Measurements from ENCODE around the gene SLC26A3. TPM values are rescaled to one million over a fixed set of nuclear protein-coding genes. Genes with fewer than 3 reads are reported as not detected.

The SLC26A3 gene
- total and polyA plus RNA-seq, 10 of the 15 experiments (the other 5 are each of a cell fraction or from before 2014, with no cell fraction given) = 0.46 TPM; not detected in 9

DNA sequence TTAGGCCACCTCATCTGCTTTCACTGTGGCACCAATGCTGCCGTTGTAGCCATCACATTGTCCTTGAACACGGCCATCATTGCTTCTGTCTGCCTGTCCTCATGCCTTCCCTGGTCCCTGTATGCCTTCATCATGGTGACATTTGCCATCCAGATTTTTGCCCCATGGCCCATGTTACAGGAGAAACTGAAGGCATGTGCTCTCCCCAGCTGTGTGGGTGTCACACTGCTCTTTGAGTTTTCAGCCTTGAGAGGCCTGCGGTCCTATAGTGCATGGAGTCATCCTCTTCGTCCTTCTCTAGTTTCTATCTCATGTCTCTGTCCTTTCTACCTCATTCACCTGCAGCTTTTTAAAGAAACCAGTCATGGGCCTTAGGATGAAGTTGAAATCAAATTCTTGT lies 6.2 kb upstream of the SLC26A3 start:
- 65% methylated on average over 4 of the region's 4 CpGs for WGBS (ENCODE audit: insufficient coverage, insufficient replicate concordance, low lambda C conversion rate, missing lambda C conversion rate)
- no peak for TF ChIP-seq NR2C1 (IDR thresholded peaks at IDR 0.05)
- TF ChIP-seq, protein P1, sequence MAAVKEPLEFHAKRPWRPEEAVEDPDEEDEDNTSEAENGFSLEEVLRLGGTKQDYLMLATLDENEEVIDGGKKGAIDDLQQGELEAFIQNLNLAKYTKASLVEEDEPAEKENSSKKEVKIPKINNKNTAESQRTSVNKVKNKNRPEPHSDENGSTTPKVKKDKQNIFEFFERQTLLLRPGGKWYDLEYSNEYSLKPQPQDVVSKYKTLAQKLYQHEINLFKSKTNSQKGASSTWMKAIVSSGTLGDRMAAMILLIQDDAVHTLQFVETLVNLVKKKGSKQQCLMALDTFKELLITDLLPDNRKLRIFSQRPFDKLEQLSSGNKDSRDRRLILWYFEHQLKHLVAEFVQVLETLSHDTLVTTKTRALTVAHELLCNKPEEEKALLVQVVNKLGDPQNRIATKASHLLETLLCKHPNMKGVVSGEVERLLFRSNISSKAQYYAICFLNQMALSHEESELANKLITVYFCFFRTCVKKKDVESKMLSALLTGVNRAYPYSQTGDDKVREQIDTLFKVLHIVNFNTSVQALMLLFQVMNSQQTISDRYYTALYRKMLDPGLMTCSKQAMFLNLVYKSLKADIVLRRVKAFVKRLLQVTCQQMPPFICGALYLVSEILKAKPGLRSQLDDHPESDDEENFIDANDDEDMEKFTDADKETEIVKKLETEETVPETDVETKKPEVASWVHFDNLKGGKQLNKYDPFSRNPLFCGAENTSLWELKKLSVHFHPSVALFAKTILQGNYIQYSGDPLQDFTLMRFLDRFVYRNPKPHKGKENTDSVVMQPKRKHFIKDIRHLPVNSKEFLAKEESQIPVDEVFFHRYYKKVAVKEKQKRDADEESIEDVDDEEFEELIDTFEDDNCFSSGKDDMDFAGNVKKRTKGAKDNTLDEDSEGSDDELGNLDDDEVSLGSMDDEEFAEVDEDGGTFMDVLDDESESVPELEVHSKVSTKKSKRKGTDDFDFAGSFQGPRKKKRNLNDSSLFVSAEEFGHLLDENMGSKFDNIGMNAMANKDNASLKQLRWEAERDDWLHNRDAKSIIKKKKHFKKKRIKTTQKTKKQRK (IDR thresholded peaks at IDR 0.05; ENCODE audit: low read depth, low read length) = no peak
- no peak for TF ChIP-seq JUND (IDR thresholded peaks at IDR 0.05; ENCODE audit: low read depth, low read length)
- TF ChIP-seq WRNIP1 (IDR thresholded peaks at IDR 0.05; ENCODE audit: borderline replicate concordance, low read depth, low read length) = no peak
- no peak for TF ChIP-seq NFYA (IDR thresholded peaks at IDR 0.05; ENCODE audit: borderline replicate concordance, low read depth, low read length)
- TF ChIP-seq, protein P2, sequence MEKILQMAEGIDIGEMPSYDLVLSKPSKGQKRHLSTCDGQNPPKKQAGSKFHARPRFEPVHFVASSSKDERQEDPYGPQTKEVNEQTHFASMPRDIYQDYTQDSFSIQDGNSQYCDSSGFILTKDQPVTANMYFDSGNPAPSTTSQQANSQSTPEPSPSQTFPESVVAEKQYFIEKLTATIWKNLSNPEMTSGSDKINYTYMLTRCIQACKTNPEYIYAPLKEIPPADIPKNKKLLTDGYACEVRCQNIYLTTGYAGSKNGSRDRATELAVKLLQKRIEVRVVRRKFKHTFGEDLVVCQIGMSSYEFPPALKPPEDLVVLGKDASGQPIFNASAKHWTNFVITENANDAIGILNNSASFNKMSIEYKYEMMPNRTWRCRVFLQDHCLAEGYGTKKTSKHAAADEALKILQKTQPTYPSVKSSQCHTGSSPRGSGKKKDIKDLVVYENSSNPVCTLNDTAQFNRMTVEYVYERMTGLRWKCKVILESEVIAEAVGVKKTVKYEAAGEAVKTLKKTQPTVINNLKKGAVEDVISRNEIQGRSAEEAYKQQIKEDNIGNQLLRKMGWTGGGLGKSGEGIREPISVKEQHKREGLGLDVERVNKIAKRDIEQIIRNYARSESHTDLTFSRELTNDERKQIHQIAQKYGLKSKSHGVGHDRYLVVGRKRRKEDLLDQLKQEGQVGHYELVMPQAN (conservative IDR thresholded peaks at IDR 0.05) = no peak
- TF ChIP-seq, protein P3, sequence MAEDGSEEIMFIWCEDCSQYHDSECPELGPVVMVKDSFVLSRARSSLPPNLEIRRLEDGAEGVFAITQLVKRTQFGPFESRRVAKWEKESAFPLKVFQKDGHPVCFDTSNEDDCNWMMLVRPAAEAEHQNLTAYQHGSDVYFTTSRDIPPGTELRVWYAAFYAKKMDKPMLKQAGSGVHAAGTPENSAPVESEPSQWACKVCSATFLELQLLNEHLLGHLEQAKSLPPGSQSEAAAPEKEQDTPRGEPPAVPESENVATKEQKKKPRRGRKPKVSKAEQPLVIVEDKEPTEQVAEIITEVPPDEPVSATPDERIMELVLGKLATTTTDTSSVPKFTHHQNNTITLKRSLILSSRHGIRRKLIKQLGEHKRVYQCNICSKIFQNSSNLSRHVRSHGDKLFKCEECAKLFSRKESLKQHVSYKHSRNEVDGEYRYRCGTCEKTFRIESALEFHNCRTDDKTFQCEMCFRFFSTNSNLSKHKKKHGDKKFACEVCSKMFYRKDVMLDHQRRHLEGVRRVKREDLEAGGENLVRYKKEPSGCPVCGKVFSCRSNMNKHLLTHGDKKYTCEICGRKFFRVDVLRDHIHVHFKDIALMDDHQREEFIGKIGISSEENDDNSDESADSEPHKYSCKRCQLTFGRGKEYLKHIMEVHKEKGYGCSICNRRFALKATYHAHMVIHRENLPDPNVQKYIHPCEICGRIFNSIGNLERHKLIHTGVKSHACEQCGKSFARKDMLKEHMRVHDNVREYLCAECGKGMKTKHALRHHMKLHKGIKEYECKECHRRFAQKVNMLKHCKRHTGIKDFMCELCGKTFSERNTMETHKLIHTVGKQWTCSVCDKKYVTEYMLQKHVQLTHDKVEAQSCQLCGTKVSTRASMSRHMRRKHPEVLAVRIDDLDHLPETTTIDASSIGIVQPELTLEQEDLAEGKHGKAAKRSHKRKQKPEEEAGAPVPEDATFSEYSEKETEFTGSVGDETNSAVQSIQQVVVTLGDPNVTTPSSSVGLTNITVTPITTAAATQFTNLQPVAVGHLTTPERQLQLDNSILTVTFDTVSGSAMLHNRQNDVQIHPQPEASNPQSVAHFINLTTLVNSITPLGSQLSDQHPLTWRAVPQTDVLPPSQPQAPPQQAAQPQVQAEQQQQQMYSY (CRISPR knock-in tag; IDR thresholded peaks at IDR 0.05) = no peak
- TF ChIP-seq, protein P4, sequence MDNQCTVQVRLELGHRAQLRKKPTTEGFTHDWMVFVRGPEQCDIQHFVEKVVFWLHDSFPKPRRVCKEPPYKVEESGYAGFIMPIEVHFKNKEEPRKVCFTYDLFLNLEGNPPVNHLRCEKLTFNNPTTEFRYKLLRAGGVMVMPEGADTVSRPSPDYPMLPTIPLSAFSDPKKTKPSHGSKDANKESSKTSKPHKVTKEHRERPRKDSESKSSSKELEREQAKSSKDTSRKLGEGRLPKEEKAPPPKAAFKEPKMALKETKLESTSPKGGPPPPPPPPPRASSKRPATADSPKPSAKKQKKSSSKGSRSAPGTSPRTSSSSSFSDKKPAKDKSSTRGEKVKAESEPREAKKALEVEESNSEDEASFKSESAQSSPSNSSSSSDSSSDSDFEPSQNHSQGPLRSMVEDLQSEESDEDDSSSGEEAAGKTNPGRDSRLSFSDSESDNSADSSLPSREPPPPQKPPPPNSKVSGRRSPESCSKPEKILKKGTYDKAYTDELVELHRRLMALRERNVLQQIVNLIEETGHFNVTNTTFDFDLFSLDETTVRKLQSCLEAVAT (IDR thresholded peaks at IDR 0.05) = no peak

More for the DNA sequence above, 6.2 kb upstream of the SLC26A3 start:
- RAD21 ChIA-PET (ENCODE audit: unreplicated experiment) = no interaction called here
- in situ Hi-C loops (cut with MboI) (no loop called here), intact Hi-C loops (cut with micrococcal nuclease; ENCODE audit: unreplicated experiment) (no loop called here)
- Histone ChIP-seq H3K36me3 (ENCODE audit: control insufficient read depth in 2 of 2, insufficient read depth in 2 of 2, low read length in 1 of 2) (no peaks in the 10 kb centered on the region), H3K4me3 (no peak overlapping the region), H3K4me1 (ENCODE audit: control insufficient read depth, insufficient read depth, low read length) (no peaks in the 10 kb centered on the region), H3K9me3 (replicated peaks; ENCODE audit: control insufficient read depth, insufficient read depth, low read length) (no peaks in the 10 kb centered on the region), H4K20me1 (ENCODE audit: control insufficient read depth, insufficient read depth) (no peaks in the 10 kb centered on the region), H2AFZ (ENCODE audit: control insufficient read depth, low read depth, low read length) (no peak overlapping the region), H3K9ac (ENCODE audit: control insufficient read depth, insufficient read depth, low read length) (no peak overlapping the region), H3K27me3 (replicated peaks in 1 of 2; ENCODE audit: control insufficient read depth in 2 of 2, insufficient read depth in 2 of 2, low read length in 1 of 2) (no peaks in the 10 kb centered on the region), H3K27ac (ENCODE audit: control insufficient read depth, insufficient read depth) (no peak overlapping the region), H3K4me2 (ENCODE audit: control insufficient read depth, insufficient read depth) (no peak overlapping the region), H3K79me2 (ENCODE audit: control insufficient read depth, insufficient read depth, low read length) (no peaks in the 10 kb centered on the region)
- DNase-seq (ENCODE audit: low read depth, low spot score) (no peak), ATAC-seq (no peak), FAIRE-seq (no peak)
- BruUV-seq (replicated peaks) = no TSS peak
- CTCF ChIA-PET = no interaction called here
- SMC1A ChIA-PET (ENCODE audit: uncharacterized antibody, unreplicated experiment) = no interaction called here
- POLR2A ChIA-PET = no interaction called here

All from GM12878 (cell line).